Measurements from ENCODE around the gene CBFA2T2. TPM values are rescaled to one million over a fixed set of nuclear protein-coding genes. Genes with fewer than 3 reads are reported as not detected.
"Not testable (repeated sequence)": the region's sequence is repeated elsewhere in the genome, so short reads cannot be mapped to it uniquely, and the experiment has no call there.

The CBFA2T2 gene
- total RNA-seq, 1 donor: 5.6 TPM

GRCh38 chr20:33627577-33628216 is 137.8 kb downstream of the CBFA2T2 start:
- no peak overlapping the region for H3K4me3 ChIP-seq (ENCODE audit: low read depth, low read length)
- no peak for DNase-seq (ENCODE audit: low read depth)
- TF ChIP-seq CTCF (IDR thresholded peaks at IDR 0.05; ENCODE audit: insufficient read depth, low read depth, low read length): no peak

GRCh38 chr20:33629533-33629932 is 139.6 kb downstream of the CBFA2T2 start:
- no peak for DNase-seq (ENCODE audit: low read depth)
- TF ChIP-seq CTCF (IDR thresholded peaks at IDR 0.05; ENCODE audit: insufficient read depth, low read depth, low read length): no peak
- no peak overlapping the region for H3K4me3 ChIP-seq (ENCODE audit: low read depth, low read length)

- H3K4me3 ChIP-seq (ENCODE audit: low read depth, low read length): no peak overlapping the region
- TF ChIP-seq CTCF (IDR thresholded peaks at IDR 0.05; ENCODE audit: insufficient read depth, low read depth, low read length): no peak
- no peak for DNase-seq (ENCODE audit: low read depth)
These were observed 140.1 kb downstream of the CBFA2T2 start for GRCh38 chr20:33629979-33630378.

- H3K4me3 ChIP-seq (ENCODE audit: low read depth, low read length): no peak overlapping the region
- DNase-seq (ENCODE audit: low read depth): no peak
- no peak for TF ChIP-seq CTCF (IDR thresholded peaks at IDR 0.05; ENCODE audit: insufficient read depth, low read depth, low read length)
These were observed 140.6 kb downstream of the CBFA2T2 start for GRCh38 chr20:33630507-33630906.

GRCh38 chr20:33631910-33632309 is 142.0 kb downstream of the CBFA2T2 start:
- not testable (repeated sequence) for DNase-seq (ENCODE audit: low read depth); H3K4me3 ChIP-seq (ENCODE audit: low read depth, low read length)

GRCh38 chr20:33635341-33635740 is 145.4 kb downstream of the CBFA2T2 start:
- TF ChIP-seq CTCF (IDR thresholded peaks at IDR 0.05; ENCODE audit: insufficient read depth, low read depth, low read length): no peak
- no peak overlapping the region for H3K4me3 ChIP-seq (ENCODE audit: low read depth, low read length)
- DNase-seq (ENCODE audit: low read depth): no peak

- no peak for DNase-seq (ENCODE audit: low read depth)
- no peak for TF ChIP-seq CTCF (IDR thresholded peaks at IDR 0.05; ENCODE audit: insufficient read depth, low read depth, low read length)
- no peak overlapping the region for H3K4me3 ChIP-seq (ENCODE audit: low read depth, low read length)
These were observed 146.9 kb downstream of the CBFA2T2 start for GRCh38 chr20:33636776-33637175.

All from fibroblast of villous mesenchyme (primary cell).